Type B pancreatic cell (in vitro differentiated cells): ENCODE results near the gene EPG5. TPM values are rescaled to one million over a fixed set of nuclear protein-coding genes. Genes with fewer than 3 reads are reported as not detected.

Source experiments
- DNase-seq: peaks from one replicate; pipeline ENCODE4 v3.0.0; 2021; ENCODE audit warnings: mixed read lengths; ENCODE audit not compliant: unreplicated experiment; ENCODE audit errors: extremely low spot score
- H3K27ac Mint-ChIP-seq: 2 replicates; pipeline ENCODE4 v1.8.0; 2021; ENCODE audit warnings: mild to moderate bottlenecking, mixed read lengths
- H3K27me3 Mint-ChIP-seq: 2 replicates; pipeline ENCODE4 v1.8.0; 2021; ENCODE audit warnings: mixed read lengths
- H3K36me3 Mint-ChIP-seq: 2 replicates; pipeline ENCODE4 v1.8.0; 2021; ENCODE audit warnings: mixed read lengths
- H3K4me1 Mint-ChIP-seq: one replicate; pipeline ENCODE4 v1.8.0; 2021; ENCODE audit warnings: mixed read lengths; ENCODE audit not compliant: unreplicated experiment
- H3K4me3 Mint-ChIP-seq: 2 replicates; pipeline ENCODE4 v1.8.0; 2021; ENCODE audit warnings: mild to moderate bottlenecking, mixed read lengths
- H3K9me3 Mint-ChIP-seq: 2 replicates; pipeline ENCODE4 v1.8.0; 2021; ENCODE audit warnings: mixed read lengths
- CTCF ChIP-seq: fragments of 200-600 bp; sonication (generic); conservative IDR thresholded peaks from 2 replicates; pipeline ENCODE4 v1.5.0; 2021; ENCODE audit warnings: antibody characterized with exemption, mild to moderate bottlenecking
- total RNA-seq: library from RNA; stranded (reverse); gene quantifications from 2 replicates; pipeline ENCODE4 v1.2.1, GENCODE V29; 2021; ENCODE audit warnings: low replicate concordance

EPG5 gene
- total RNA-seq, 1 donor from 2014 or later, result 27.9 TPM

GRCh38 chr18:45806226-45806625 is 160.9 kb downstream of the EPG5 start:
- Mint-ChIP-seq H3K4me3 (no peak overlapping the region), H3K4me1 (no peaks in the 10 kb centered on the region), H3K27ac (no peak overlapping the region), H3K27me3 (no peaks in the 10 kb centered on the region), H3K9me3 (peaks cover 10% of the 10 kb centered on the region), H3K36me3 (peaks cover 3% of the 10 kb centered on the region)
- DNase-seq, result no peak
- no peak for TF ChIP-seq CTCF

- no peaks in the 10 kb centered on the region for H3K27me3 Mint-ChIP-seq
- H3K4me1 Mint-ChIP-seq, result no peaks in the 10 kb centered on the region
- H3K27ac Mint-ChIP-seq, result no peak overlapping the region
- TF ChIP-seq CTCF, result no peak
- peaks cover 3% of the 10 kb centered on the region for H3K36me3 Mint-ChIP-seq
- DNase-seq, result no peak
- H3K4me3 Mint-ChIP-seq, result no peak overlapping the region
- peaks cover 10% of the 10 kb centered on the region for H3K9me3 Mint-ChIP-seq
These were observed 161.6 kb downstream of the EPG5 start for GRCh38 chr18:45805551-45805950.

GRCh38 chr18:45802814-45803492 is 164.2 kb downstream of the EPG5 start:
- H3K4me1 Mint-ChIP-seq, result no peaks in the 10 kb centered on the region
- peaks cover 10% of the 10 kb centered on the region for H3K9me3 Mint-ChIP-seq
- H3K27me3 Mint-ChIP-seq, result no peaks in the 10 kb centered on the region
- peaks cover 3% of the 10 kb centered on the region for H3K36me3 Mint-ChIP-seq
- H3K27ac Mint-ChIP-seq, result peak overlapping the region; percentile 18
- no peak overlapping the region for H3K4me3 Mint-ChIP-seq
- DNase-seq, result no peak
- no peak for TF ChIP-seq CTCF

- Mint-ChIP-seq H3K27me3 (no peaks in the 10 kb centered on the region), H3K9me3 (peaks cover 8% of the 10 kb centered on the region), H3K27ac (no peak overlapping the region), H3K36me3 (peaks cover 3% of the 10 kb centered on the region), H3K4me1 (no peaks in the 10 kb centered on the region), H3K4me3 (no peak overlapping the region)
- no peak for TF ChIP-seq CTCF
- DNase-seq, result no peak
These were observed 165.6 kb downstream of the EPG5 start for GRCh38 chr18:45801416-45802004.

Other genes starting within 250 kb of the EPG5 start
- gene SLC14A1, start 243.1 kb downstream of the EPG5 start, total RNA-seq, result 0.76 and 2.4 TPM in 2 replicates
- 0.41 and 0.76 TPM in 2 replicates for gene SIGLEC15, start 141.7 kb downstream of the EPG5 start, total RNA-seq
- 9.6 and 10.5 TPM in 2 replicates for gene PSTPIP2, start 104.9 kb upstream of the EPG5 start, total RNA-seq
- gene ATP5F1A, start 131.0 kb upstream of the EPG5 start, total RNA-seq, result 526 and 558 TPM in 2 replicates
- gene HAUS1, start 137.1 kb upstream of the EPG5 start, total RNA-seq, result 22.0 and 55.1 TPM in 2 replicates